Loucy (cell line): ENCODE results near the gene MT1E.

Source experiments
- H2AFZ ChIP-seq: fragments of 200-600 bp; sonication (generic); 2 replicates; pipeline ENCODE4 v1.6.0; 2016; ENCODE audit warnings: antibody characterized with exemption, mild to moderate bottlenecking, low read length, moderate library complexity
- H3F3A ChIP-seq: fragments of 200-600 bp; 2 replicates; pipeline ENCODE4 v1.6.0; 2016; ENCODE audit warnings: antibody characterized with exemption, low read depth, mild to moderate bottlenecking
- H3K27me3 ChIP-seq: fragments of 200-600 bp; sonication (generic); 2 replicates; pipeline ENCODE4 v1.6.1; 2014; ENCODE audit warnings: low read length, mild to moderate bottlenecking; ENCODE audit not compliant: insufficient read depth, poor library complexity, severe bottlenecking
- H3K36me3 ChIP-seq: fragments of 200-600 bp; sonication (generic); 2 replicates; pipeline ENCODE4 v1.6.1; 2016; ENCODE audit warnings: low read length; ENCODE audit not compliant: insufficient read depth
- H3K4me1 ChIP-seq: fragments of 200-600 bp; sonication (generic); 2 replicates; pipeline ENCODE4 v1.5.1; 2014; ENCODE audit warnings: low read length, mild to moderate bottlenecking; ENCODE audit not compliant: insufficient read depth, poor library complexity, severe bottlenecking
- H3K4me2 ChIP-seq: fragments of 200-600 bp; sonication (generic); 2 replicates; pipeline ENCODE4 v1.6.0; 2014; ENCODE audit warnings: antibody characterized with exemption, low read length, low read depth, mild to moderate bottlenecking; ENCODE audit not compliant: poor library complexity, severe bottlenecking
- H3K4me3 ChIP-seq: fragments of 200-600 bp; sonication (generic); 2 replicates; pipeline ENCODE4 v1.5.1; 2014; ENCODE audit warnings: low read length, mild to moderate bottlenecking, mixed read lengths; ENCODE audit not compliant: poor library complexity, severe bottlenecking
- H3K79me2 ChIP-seq: fragments of 200-600 bp; sonication (generic); 2 replicates; pipeline ENCODE4 v1.6.1; 2014; ENCODE audit warnings: low read length; ENCODE audit not compliant: insufficient read depth
- H3K9ac ChIP-seq: fragments of 200-600 bp; sonication (generic); 2 replicates; pipeline ENCODE4 v1.6.0; 2014; ENCODE audit warnings: mild to moderate bottlenecking, low read depth, low read length, moderate library complexity; ENCODE audit not compliant: poor library complexity, severe bottlenecking
- H3K9me2 ChIP-seq: fragments of 200-600 bp; sonication (generic); replicated peaks from 2 replicates; pipeline ENCODE4 v1.6.1; 2016; ENCODE audit warnings: low read depth, low read length, mixed read lengths
- H3K9me3 ChIP-seq: fragments of 200-600 bp; sonication (generic); 2 replicates; pipeline ENCODE4 v1.6.1; 2014; ENCODE audit warnings: mild to moderate bottlenecking, antibody characterized with exemption, low read length, low read depth; ENCODE audit not compliant: insufficient read depth
- H4K20me1 ChIP-seq: fragments of 200-600 bp; sonication (generic); 2 replicates; pipeline ENCODE4 v1.6.0; 2014; ENCODE audit warnings: antibody characterized with exemption, low read length, mild to moderate bottlenecking; ENCODE audit not compliant: insufficient read depth, poor library complexity, severe bottlenecking
- CTCF ChIP-seq: fragments of 200-600 bp; sonication (generic); conservative IDR thresholded peaks from 2 replicates; pipeline ENCODE4 v1.5.1; 2014; ENCODE audit warnings: mild to moderate bottlenecking, antibody characterized with exemption, low read length
- EZH2phosphoT487 ChIP-seq: fragments of 200-600 bp; IDR thresholded peaks from 2 replicates; pipeline ENCODE4 v1.6.1; 2018; ENCODE audit warnings: antibody characterized with exemption, mild to moderate bottlenecking, moderate library complexity, borderline replicate concordance

The MT1E gene

GRCh38 chr16:56615353-56615752, 10.2 kb upstream of the MT1E start:
- Histone ChIP-seq H3K4me3 (no peak overlapping the region), H3K9me2 (no peaks in the 10 kb centered on the region), H3K27me3 (no peaks in the 10 kb centered on the region), H3F3A (no peaks in the 10 kb centered on the region), H3K9me3 (no peaks in the 10 kb centered on the region), H3K4me1 (peaks cover 5% of the 10 kb centered on the region), H4K20me1 (no peaks in the 10 kb centered on the region), H2AFZ (no peak overlapping the region), H3K36me3 (no peaks in the 10 kb centered on the region), H3K9ac (no peak overlapping the region), H3K4me2 (no peak overlapping the region), H3K79me2 (no peaks in the 10 kb centered on the region)
- TF ChIP-seq CTCF: no peak
- TF ChIP-seq EZH2phosphoT487: no peak

- Histone ChIP-seq H3K4me2 (no peak overlapping the region), H3K4me3 (no peak overlapping the region)
- TF ChIP-seq EZH2phosphoT487: no peak
- TF ChIP-seq CTCF: no peak
These were observed 8.9 kb upstream of the MT1E start for GRCh38 chr16:56616608-56617211.

GRCh38 chr16:56617212-56618085, 8.1 kb upstream of the MT1E start:
- Histone ChIP-seq H3K27me3 (no peaks in the 10 kb centered on the region), H3K79me2 (no peaks in the 10 kb centered on the region), H3K36me3 (no peaks in the 10 kb centered on the region), H3K4me2 (no peak overlapping the region), H3K9ac (no peak overlapping the region), H3K4me3 (no peak overlapping the region), H3K9me3 (no peaks in the 10 kb centered on the region), H3K4me1 (no peaks in the 10 kb centered on the region), H3K9me2 (no peaks in the 10 kb centered on the region), H4K20me1 (no peaks in the 10 kb centered on the region), H3F3A (no peaks in the 10 kb centered on the region), H2AFZ (no peak overlapping the region)
- TF ChIP-seq CTCF (no peak), EZH2phosphoT487 (no peak)

More at GRCh38 chr16:56616608-56617211, 8.9 kb upstream of the MT1E start:
- Histone ChIP-seq H3K36me3 (no peaks in the 10 kb centered on the region), H3K9me3 (no peaks in the 10 kb centered on the region), H3K79me2 (no peaks in the 10 kb centered on the region), H3K4me1 (no peaks in the 10 kb centered on the region), H3K27me3 (no peaks in the 10 kb centered on the region), H4K20me1 (no peaks in the 10 kb centered on the region), H3K9me2 (no peaks in the 10 kb centered on the region), H3F3A (no peaks in the 10 kb centered on the region), H3K9ac (no peak overlapping the region), H2AFZ (no peak overlapping the region)
